ENCODE measurements around the gene RAB11FIP5.

RAB11FIP5 gene

DNA sequence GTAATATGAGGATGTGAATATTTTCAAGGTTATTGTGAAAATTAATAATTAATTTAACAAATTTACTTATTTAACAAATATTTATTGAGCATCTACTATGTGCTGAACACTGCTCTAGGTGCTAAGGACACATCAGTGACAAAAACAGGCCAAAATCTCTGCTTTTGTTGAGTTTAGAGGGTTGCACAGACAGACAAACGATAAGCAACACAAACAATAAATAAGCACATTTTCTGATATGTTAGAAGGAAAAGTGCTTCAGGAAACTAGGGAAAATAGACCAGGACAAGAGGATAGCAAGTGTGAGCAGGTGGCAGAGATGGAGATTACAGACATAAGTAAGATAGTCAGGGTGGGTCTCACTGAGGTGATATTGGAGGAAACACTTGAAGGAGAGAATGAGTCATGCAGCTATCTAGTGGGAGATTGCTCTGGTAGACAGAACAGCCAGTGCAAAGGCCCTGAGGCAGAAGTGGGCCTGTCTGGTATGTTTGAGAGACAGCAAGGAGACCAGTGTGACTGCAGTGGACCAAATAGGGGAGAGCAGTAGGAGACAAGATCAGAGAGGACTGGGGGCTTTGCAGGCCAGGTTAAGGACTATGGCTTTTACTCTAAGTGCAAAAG, 79.5 kb downstream of the RAB11FIP5 start:
- DNase-seq: no peak

DNA sequence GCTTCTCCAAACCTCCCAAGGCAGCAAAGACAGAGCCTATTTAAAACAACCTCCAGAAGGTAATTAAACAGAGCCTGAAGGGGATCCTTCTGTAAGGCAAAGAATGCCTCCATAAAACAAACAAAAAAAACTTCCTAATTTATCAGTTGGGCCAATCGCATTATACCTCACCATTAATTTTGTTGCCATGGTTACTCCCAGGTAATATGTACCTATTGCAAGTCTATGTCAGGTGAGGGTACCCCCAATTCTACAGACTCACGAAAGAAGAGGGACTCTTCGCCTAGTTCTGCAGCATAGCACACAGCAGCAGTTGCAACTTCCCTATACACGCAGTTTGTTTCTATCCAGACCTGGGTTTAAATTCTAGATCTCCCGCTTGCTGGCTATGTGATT, 80.0 kb downstream of the RAB11FIP5 start:
- no peak for DNase-seq

DNA sequence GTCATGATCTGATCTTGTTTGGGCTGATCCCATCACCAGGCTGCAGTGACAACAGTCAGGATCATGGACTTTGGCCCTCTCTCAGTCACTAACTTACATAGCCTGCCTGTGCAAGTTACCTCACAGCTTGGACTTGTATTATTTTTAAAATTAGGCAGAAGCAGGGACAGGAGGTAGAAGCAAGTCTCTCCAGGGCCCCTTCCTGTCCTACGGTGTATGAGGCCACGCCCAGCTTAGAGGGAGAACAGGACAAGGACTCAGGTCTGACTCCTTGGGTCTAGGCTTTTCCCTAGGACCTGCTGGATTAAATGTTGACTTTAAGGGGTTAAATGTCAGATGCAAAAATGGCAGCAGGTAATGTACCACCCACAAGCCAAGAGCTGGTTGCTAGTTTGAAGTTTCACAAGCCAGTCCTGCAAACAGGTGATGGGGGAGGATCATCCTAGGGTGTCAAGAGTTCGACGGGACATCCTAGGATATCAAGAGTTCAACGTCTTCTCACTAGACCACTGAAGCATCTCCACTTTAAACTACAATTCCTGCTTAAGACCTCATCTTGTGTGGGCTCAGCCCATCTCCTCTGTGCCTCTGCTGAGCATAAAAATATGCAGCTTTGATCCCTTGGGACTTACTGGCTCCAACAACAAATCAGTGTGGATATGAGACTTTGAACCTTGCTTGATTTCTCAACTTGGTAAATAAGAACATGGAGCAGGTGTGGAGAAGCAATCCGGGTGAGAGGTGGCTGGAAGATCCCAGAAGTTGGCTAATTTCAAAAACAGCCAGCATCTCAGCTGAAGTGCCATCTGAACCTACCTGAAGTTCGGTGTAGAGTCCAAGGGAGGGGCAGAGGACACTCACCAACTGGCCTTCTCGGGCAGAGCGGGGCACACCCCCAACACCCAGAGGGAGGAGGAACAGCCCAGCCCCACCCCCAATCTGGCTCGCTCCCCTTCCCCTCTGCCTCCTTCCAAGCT, 80.7 kb downstream of the RAB11FIP5 start:
- no peak for DNase-seq

DNA sequence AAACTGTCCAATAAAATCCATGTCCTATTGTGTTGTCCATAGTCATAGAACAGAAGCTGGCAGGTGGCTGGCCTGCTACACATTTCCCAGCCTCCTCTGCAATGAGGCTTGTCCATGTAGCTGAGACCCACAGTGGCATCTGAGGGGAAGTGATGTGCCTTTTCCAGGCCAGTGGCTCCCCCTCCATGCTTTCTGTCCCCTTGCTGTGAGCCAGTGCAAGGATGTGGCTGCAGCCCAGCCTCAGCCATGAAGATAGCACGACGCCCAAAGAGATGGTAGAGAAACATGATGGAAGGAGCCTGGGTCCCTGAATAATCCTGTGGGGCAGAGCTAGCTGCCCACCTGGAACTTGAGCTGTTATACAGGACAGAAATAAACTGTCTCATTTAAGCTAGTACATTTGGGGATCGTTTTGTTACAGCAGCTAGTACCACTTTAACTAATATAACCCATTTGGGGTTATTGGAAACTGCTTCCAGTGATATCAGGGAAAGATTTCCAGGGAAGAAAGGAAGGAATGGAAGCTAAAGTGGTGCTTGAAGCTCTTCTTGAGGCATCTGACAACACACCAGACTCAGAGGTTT, 81.6 kb downstream of the RAB11FIP5 start:
- DNase-seq: no peak

DNA sequence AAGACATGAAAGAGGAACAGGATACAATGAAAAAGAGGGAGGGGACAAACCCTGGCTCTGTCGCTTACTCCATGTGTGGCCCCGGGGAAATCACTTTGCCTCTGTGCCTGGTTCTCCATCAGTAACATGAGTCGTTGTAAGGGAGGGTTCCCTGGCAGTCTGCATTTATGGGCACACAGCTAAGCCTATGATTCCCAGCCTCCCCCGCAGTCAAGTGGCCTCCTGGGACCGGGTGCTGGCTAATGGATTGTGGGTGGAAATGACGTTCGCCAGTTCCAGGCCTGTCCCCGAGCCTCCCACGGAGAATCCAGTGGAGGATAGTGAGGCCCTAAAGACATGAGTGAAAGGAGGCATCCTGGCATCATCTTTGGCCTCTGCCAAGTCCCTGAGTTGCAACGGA, 83.9 kb downstream of the RAB11FIP5 start:
- DNase-seq: no peak

DNA sequence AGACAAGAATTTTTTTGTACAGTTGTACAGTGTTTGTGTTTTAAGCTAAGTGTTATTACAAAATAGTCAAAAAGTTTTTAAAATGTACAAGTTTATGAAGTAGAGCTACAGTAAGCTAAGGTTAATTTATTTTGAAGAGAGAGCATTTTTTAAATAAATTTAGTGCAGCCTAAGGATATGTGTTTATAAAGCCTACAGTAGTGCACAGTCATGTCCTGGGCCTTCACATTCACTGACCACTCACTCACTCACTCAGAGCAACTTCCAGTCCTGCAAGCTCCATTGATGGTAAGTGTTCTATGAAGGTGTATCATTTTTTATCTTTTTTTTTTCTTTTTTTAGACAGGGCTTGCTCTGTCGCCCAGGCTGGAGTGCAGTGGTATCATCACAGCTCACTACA, 85.4 kb downstream of the RAB11FIP5 start:
- no peak for DNase-seq

DNA sequence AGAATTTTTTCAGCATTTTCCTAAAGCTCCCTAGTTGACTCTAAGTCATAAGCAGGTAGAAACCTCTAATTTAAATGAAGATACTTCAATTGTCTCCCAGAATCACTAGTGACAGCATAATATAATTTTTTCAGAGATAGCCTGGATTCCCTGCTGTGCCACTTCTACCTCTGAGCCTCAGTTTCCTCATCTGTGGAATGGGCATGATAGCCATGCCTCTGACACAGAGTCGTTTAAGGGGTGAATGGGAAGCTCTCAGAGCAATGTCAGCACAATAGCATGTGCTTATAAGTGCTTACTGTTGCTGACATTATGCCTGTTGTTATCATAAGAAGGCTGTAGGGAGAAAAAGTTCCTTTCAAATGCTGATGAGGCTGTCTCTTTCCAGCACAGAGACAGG, 89.3 kb downstream of the RAB11FIP5 start:
- DNase-seq: no peak

Measured in OCI-M1 (cell line).